ENCODE measurements around the gene CDK14.
A peak's percentile ranks its signal among the peaks of the same experiment; 100 is the strongest.

The CDK14 gene

DNA sequence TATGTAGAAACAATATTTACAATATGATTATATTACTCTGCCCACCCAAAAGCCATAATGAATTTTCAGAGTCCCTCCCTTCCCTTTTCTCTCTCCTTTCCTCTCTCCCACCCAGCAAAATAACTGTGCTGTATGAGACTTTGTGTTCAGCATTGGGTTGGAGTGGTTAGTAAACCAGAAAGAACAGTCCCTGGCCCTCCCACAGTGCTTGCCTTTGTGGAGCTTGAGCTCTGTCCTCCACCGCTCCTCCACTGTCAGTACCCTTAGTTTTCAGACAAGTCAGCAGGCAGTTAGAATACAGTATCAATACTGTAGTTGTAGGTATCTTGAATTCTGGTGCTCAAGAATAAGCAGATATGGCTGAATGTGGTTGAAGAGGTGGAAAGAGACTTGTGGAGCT, 92.7 kb downstream of the CDK14 start:
- Mint-ChIP-seq H3K9me3 (no peaks in the 10 kb centered on the region), H3K27ac (peak overlapping the region; percentile 9 to 66 (median 23)), H3K4me1 (peaks cover 22% of the 10 kb centered on the region), H3K27me3 (ENCODE audit: low read depth) (no peaks in the 10 kb centered on the region), H3K36me3 (ENCODE audit: low read depth) (no peaks in the 10 kb centered on the region), H3K4me3 (no peak overlapping the region)
- no peak for TF ChIP-seq CTCF (IDR thresholded peaks at IDR 0.05; ENCODE audit: unreplicated experiment in 3 of 3)

GRCh38 chr7:90689260-90689659, 93.1 kb downstream of the CDK14 start:
- Mint-ChIP-seq H3K36me3 (ENCODE audit: low read depth) (no peaks in the 10 kb centered on the region), H3K27ac (peak overlapping the region in 2 of 3 experiments; percentile 9 to 66), H3K9me3 (no peaks in the 10 kb centered on the region), H3K4me3 (no peak overlapping the region), H3K27me3 (ENCODE audit: low read depth) (no peaks in the 10 kb centered on the region), H3K4me1 (peaks cover 22% of the 10 kb centered on the region)
- no peak for TF ChIP-seq CTCF (IDR thresholded peaks at IDR 0.05; ENCODE audit: unreplicated experiment in 3 of 3)

GRCh38 chr7:90690159-90690858, 94.2 kb downstream of the CDK14 start:
- no peak for TF ChIP-seq CTCF (IDR thresholded peaks at IDR 0.05; ENCODE audit: unreplicated experiment in 3 of 3)
- H3K9me3 Mint-ChIP-seq = no peaks in the 10 kb centered on the region
- H3K27me3 Mint-ChIP-seq (ENCODE audit: low read depth) = no peaks in the 10 kb centered on the region
- no peak overlapping the region for H3K4me3 Mint-ChIP-seq
- H3K4me1 Mint-ChIP-seq = peaks cover 22% of the 10 kb centered on the region
- H3K36me3 Mint-ChIP-seq (ENCODE audit: low read depth) = no peaks in the 10 kb centered on the region
- no peak overlapping the region for H3K27ac Mint-ChIP-seq

DNA sequence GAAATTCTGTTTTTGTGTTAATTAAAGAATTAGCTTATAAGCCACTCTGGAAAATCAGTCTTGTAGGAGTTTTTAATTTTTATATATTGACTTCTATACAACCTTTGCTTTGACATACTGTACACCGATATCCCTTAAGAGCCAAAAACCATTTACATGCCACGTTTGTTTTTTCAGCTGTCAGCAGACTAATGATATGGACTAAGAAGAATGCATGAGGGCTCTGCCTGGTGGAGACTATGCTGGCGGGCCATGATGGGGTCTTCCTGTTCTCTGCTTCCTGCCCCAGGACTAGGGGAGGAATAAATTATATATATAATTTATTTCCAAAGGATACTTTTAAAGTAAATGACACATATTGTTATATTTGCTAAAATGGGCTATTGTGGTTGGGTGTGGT, 96.3 kb downstream of the CDK14 start:
- no peak overlapping the region for H3K27ac Mint-ChIP-seq
- H3K27me3 Mint-ChIP-seq (ENCODE audit: low read depth) = no peaks in the 10 kb centered on the region
- no peaks in the 10 kb centered on the region for H3K9me3 Mint-ChIP-seq
- H3K4me3 Mint-ChIP-seq = no peak overlapping the region
- H3K4me1 Mint-ChIP-seq = peaks cover 13% of the 10 kb centered on the region
- no peak for TF ChIP-seq CTCF (IDR thresholded peaks at IDR 0.05; ENCODE audit: unreplicated experiment in 3 of 3)
- peaks cover 3% of the 10 kb centered on the region for H3K36me3 Mint-ChIP-seq (ENCODE audit: low read depth)

DNA sequence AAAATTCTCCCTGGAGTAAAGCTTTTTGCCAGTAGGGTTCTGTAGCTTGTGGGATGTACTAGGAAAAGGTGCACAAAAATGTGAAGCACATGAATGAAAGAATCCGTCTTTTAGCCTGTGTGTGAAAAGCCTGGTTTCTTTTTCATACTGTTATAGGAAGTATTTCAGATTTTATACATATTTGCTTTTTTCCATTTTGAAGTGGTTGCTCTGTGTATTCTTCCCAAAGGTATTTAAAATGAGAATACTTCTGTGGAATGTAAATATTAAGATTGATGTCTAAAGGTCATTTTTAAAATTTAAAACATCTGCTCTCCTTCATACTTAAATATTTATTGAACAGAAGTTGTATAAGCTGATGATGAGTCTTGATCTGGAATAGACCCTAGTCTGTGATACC, 96.8 kb downstream of the CDK14 start:
- peaks cover 3% of the 10 kb centered on the region for H3K36me3 Mint-ChIP-seq (ENCODE audit: low read depth)
- TF ChIP-seq CTCF (IDR thresholded peaks at IDR 0.05; ENCODE audit: unreplicated experiment in 3 of 3) = no peak
- no peaks in the 10 kb centered on the region for H3K9me3 Mint-ChIP-seq
- no peaks in the 10 kb centered on the region for H3K27me3 Mint-ChIP-seq (ENCODE audit: low read depth)
- H3K27ac Mint-ChIP-seq = no peak overlapping the region
- H3K4me1 Mint-ChIP-seq = peaks cover 13% of the 10 kb centered on the region
- no peak overlapping the region for H3K4me3 Mint-ChIP-seq

- no peaks in the 10 kb centered on the region for H3K27me3 Mint-ChIP-seq (ENCODE audit: low read depth)
- TF ChIP-seq CTCF (IDR thresholded peaks at IDR 0.05; ENCODE audit: unreplicated experiment in 3 of 3) = no peak
- H3K27ac Mint-ChIP-seq = no peak overlapping the region
- H3K36me3 Mint-ChIP-seq (ENCODE audit: low read depth) = peaks cover 3% of the 10 kb centered on the region
- H3K9me3 Mint-ChIP-seq = no peaks in the 10 kb centered on the region
- H3K4me1 Mint-ChIP-seq = peaks cover 9% of the 10 kb centered on the region
- H3K4me3 Mint-ChIP-seq = no peak overlapping the region
Observed at GRCh38 chr7:90693939-90694338, 97.8 kb downstream of the CDK14 start.

Data from nephron (organoid).